ENCODE data around the gene TENT4A. TPM values are rescaled to one million over a fixed set of nuclear protein-coding genes. Genes with fewer than 3 reads are reported as not detected.
A peak's percentile ranks its signal among the peaks of the same experiment; 100 is the strongest.

Gene TENT4A
- total RNA-seq, 4 donors from 2014 or later = 8.0 to 30.7 (median 17.9) TPM

DNA sequence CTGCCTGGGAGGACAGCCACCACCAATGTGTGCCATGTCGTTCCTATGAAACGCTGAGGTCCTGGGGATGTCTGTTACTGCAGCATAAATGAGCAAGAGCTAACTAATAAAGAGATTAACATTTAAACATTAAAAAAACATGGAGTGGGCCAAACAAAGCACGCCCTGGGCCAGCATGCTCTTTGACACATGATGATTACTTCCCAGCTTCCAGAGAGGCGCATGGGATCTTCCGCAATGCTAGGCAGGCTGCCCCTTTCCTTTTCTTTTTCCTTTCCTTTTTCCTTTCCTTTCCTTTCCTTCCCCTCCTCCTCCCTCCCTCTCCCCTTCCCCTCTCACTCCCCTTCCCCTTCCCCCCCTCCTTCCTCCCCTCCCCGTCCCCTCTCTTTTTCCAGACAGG lies 10.6 kb upstream of the TENT4A start:
- Histone ChIP-seq H3K27ac (no peak overlapping the region), H3K27me3 (peaks cover 0 to 20% (median 0%) of the 10 kb centered on the region in 4 donors), H3K36me3 (no peaks in the 10 kb centered on the region), H3K4me3 (no peak overlapping the region), H3K9me3 (no peaks in the 10 kb centered on the region), H3K4me1 (peaks cover 10 to 25% (median 14%) of the 10 kb centered on the region in 3 donors)
- intact Hi-C loops (cut with DNase I) = no loop called here
- TF ChIP-seq, protein P1, sequence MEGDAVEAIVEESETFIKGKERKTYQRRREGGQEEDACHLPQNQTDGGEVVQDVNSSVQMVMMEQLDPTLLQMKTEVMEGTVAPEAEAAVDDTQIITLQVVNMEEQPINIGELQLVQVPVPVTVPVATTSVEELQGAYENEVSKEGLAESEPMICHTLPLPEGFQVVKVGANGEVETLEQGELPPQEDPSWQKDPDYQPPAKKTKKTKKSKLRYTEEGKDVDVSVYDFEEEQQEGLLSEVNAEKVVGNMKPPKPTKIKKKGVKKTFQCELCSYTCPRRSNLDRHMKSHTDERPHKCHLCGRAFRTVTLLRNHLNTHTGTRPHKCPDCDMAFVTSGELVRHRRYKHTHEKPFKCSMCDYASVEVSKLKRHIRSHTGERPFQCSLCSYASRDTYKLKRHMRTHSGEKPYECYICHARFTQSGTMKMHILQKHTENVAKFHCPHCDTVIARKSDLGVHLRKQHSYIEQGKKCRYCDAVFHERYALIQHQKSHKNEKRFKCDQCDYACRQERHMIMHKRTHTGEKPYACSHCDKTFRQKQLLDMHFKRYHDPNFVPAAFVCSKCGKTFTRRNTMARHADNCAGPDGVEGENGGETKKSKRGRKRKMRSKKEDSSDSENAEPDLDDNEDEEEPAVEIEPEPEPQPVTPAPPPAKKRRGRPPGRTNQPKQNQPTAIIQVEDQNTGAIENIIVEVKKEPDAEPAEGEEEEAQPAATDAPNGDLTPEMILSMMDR (IDR thresholded peaks at IDR 0.05) = no peak
- TF ChIP-seq POLR2A (IDR thresholded peaks at IDR 0.05) = no peak
- 95 to 97% methylated on average over 6 of the region's 6 CpGs for WGBS, 2 donors
- no peak for DNase-seq

DNA sequence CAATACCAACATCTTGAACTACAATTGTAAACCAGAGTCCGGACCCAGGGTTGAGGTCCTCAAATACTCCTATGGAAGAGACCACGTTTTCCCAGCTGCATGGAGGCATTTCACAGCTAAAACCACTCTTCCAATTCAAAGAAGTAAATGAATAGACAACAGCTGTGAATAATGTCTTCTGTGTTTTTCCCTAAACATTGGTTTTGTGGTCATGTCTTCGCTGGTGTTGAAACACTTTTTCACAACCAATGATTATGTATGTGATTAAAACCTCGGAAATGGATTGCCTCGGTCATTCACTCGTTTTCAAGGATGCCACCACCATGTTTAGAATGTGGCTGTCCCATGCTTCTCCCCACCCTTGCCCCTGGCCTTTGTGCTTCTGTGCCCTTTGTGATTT lies 9.4 kb upstream of the TENT4A start:
- Histone ChIP-seq H3K4me1 (peaks cover 10 to 25% (median 14%) of the 10 kb centered on the region in 3 donors), H3K4me3 (no peak overlapping the region), H3K27ac (peak overlapping the region; percentile 40 to 82 (median 76)), H3K9me3 (no peaks in the 10 kb centered on the region), H3K36me3 (no peaks in the 10 kb centered on the region), H3K27me3 (peaks cover 0 to 16% (median 0%) of the 10 kb centered on the region in 4 donors)
- DNase-seq = no peak
- TF ChIP-seq, protein P1 (IDR thresholded peaks at IDR 0.05) = no peak
- no peak for TF ChIP-seq POLR2A (IDR thresholded peaks at IDR 0.05)
- intact Hi-C loops (cut with DNase I) = no loop called here
- 57 to 74% methylated on average over 6 of the region's 6 CpGs for WGBS, 2 donors

DNA sequence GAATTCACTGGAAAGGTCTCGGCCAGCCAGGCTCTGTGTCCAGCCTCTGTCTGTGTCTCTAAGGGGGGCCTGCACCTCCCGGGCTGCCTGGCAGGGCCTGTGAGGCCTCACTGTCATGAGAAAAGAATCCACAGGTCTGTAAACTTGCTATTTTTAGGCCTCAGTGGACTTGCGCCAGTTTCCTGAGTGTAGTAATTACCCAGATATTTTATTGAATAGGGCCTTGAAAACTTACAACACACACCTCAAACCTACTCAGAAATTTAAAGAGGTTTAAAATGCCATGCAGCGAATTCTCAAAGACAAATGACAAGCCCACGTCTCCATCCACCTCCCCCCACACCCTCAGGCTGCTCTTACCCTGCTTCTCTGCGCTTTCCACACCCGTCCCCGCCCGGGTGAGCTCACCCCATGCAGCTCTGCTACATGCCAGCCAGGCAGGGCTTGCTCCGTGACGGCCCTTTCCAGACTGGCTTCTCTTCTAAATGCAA lies 8.8 kb upstream of the TENT4A start:
- no peak for DNase-seq
- WGBS, 2 donors = 33 to 39% methylated on average over 9 to 11 of the region's 11 CpGs
- Histone ChIP-seq H3K27ac (peak overlapping the region; percentile 40 to 82 (median 76)), H3K4me3 (no peak overlapping the region), H3K36me3 (no peaks in the 10 kb centered on the region), H3K27me3 (peaks cover 0 to 16% (median 0%) of the 10 kb centered on the region in 4 donors), H3K4me1 (peaks cover 10 to 25% (median 14%) of the 10 kb centered on the region in 3 donors), H3K9me3 (no peaks in the 10 kb centered on the region)
- intact Hi-C loops (cut with DNase I) = no loop called here
- TF ChIP-seq POLR2A (IDR thresholded peaks at IDR 0.05) = no peak
- TF ChIP-seq, protein P1 (IDR thresholded peaks at IDR 0.05) = no peak

DNA sequence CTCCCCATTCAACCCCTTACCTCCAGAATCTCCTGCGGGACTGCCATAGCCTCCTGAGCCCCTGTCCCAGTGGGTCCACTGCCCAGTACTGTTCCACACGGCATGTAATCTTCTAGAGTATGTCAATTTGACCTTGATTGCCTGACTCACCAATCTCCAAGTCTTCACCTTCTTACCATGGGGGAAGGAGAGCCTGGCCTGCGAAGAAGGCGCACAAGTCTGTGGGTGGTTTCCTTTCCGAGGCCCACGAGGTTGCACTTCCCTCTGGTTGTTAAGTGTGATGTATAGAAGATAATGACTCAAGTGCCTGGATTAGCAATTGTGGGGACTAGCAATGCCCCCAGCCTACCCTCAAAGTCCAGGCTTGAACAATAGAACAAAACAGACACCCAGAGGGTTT lies 8.1 kb upstream of the TENT4A start:
- Histone ChIP-seq H3K9me3 (no peaks in the 10 kb centered on the region), H3K36me3 (no peaks in the 10 kb centered on the region), H3K27me3 (peaks cover 0 to 12% (median 0%) of the 10 kb centered on the region in 4 donors), H3K27ac (peak overlapping the region; percentile 40 to 82 (median 76)), H3K4me3 (no peak overlapping the region), H3K4me1 (peaks cover 10 to 25% (median 14%) of the 10 kb centered on the region in 3 donors)
- 65 to 68% methylated on average over 2 to 6 of the region's 6 CpGs for WGBS, 2 donors
- no peak for DNase-seq
- TF ChIP-seq POLR2A (IDR thresholded peaks at IDR 0.05) = no peak
- TF ChIP-seq, protein P1 (IDR thresholded peaks at IDR 0.05) = no peak
- intact Hi-C loops (cut with DNase I) = no loop called here

DNA sequence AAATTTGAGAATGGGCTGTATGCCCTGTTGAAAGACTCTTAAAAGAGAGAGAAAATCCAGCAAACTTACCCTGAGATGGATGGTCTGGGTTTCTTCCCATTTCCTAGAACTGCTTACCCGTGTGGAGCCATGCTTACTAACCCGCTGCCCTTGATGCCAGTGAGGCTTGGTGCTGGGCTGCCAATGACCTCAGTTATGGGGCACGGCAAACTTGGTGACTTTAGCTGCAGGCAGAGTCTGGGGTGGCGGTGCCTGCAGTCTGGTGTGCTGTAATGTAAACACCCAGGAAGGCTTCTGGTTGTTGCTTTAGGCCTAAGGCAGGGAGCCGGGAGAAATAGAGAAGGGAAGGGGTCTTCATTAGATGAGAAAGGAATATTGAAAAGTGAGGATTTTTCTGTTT lies 7.3 kb upstream of the TENT4A start:
- WGBS, 2 donors = 75 to 80% methylated on average over 5 of the region's 5 CpGs
- intact Hi-C loops (cut with DNase I) = no loop called here
- Histone ChIP-seq H3K27me3 (peaks cover 0 to 4% (median 0%) of the 10 kb centered on the region in 4 donors), H3K9me3 (no peaks in the 10 kb centered on the region), H3K27ac (no peak overlapping the region), H3K36me3 (no peaks in the 10 kb centered on the region), H3K4me3 (no peak overlapping the region), H3K4me1 (peaks cover 10 to 25% (median 14%) of the 10 kb centered on the region in 3 donors)
- TF ChIP-seq POLR2A (IDR thresholded peaks at IDR 0.05) = no peak
- TF ChIP-seq, protein P1 (IDR thresholded peaks at IDR 0.05) = no peak
- no peak for DNase-seq

All from esophagus squamous epithelium (tissue), 5 donors.